PC-9 (cell line): ENCODE data around the gene POU3F3. TPM values are rescaled to one million over a fixed set of nuclear protein-coding genes. Genes with fewer than 3 reads are reported as not detected.

Experiments
- BruUV-seq: library from RNA; stranded (reverse); fragments of 400-500 nt; replicated peaks from 2 replicates; lab custom pipeline; 2021; lab: Mats Ljungman, UMichigan
- CTCF ChIA-PET: fragments of 300-600 bp; sonication (Branson Sonifier 250); formaldehyde crosslinking; loops from one replicate; lab custom pipeline; 2022; ENCODE audit warnings: antibody characterized with exemption; lab: Charles Lee
- POLR2A ChIA-PET: fragments of 300-600 bp; sonication (Branson Sonifier 250); formaldehyde crosslinking; loops from one replicate; lab custom pipeline; 2022; ENCODE audit warnings: antibody characterized with exemption; ENCODE audit not compliant: unreplicated experiment; lab: Charles Lee
- DNase-seq, 2 experiments: peaks; one replicate each; pipeline versions ENCODE4 v3.0.0 to v3.0.0-alpha.2; 2015 to 2022; ENCODE audit warnings: mixed read lengths in 1 of 2
- H2AFZ ChIP-seq: fragments of 200-600 bp; sonication (generic); 2 replicates; pipeline ENCODE4 v1.8.1; 2017; ENCODE audit warnings: antibody characterized with exemption
- H3F3A ChIP-seq: fragments of 200-600 bp; sonication (generic); 2 replicates; pipeline ENCODE4 v1.8.1; 2017; ENCODE audit warnings: antibody characterized with exemption, mild to moderate bottlenecking, low read depth; ENCODE audit not compliant: insufficient read depth
- H3K27ac ChIP-seq: fragments of 200-600 bp; sonication (generic); 2 replicates; pipeline ENCODE4 v1.6.1; 2016; ENCODE audit warnings: mixed run types
- H3K27me3 ChIP-seq: fragments of 200-600 bp; sonication (generic); 2 replicates; pipeline ENCODE4 v1.6.1; 2016; ENCODE audit warnings: low read depth, mixed run types; ENCODE audit not compliant: insufficient read depth
- H3K36me3 ChIP-seq: fragments of 200-600 bp; sonication (generic); 2 replicates; pipeline ENCODE4 v1.6.1; 2016; ENCODE audit warnings: low read depth, mixed run types
- H3K4me1 ChIP-seq: fragments of 200-600 bp; sonication (generic); replicated peaks from 2 replicates; pipeline ENCODE4 v1.6.1; 2016; ENCODE audit warnings: mixed run types; ENCODE audit not compliant: insufficient read depth
- H3K4me2 ChIP-seq: fragments of 200-600 bp; sonication (generic); 2 replicates; pipeline ENCODE4 v1.6.1; 2017; ENCODE audit warnings: mixed run types
- H3K4me3 ChIP-seq: fragments of 200-600 bp; sonication (generic); 2 replicates; pipeline ENCODE4 v1.6.1; 2016; ENCODE audit warnings: mixed run types
- H3K79me2 ChIP-seq: fragments of 200-600 bp; sonication (generic); 2 replicates; pipeline ENCODE4 v1.6.1; 2017; ENCODE audit warnings: low read depth, mixed run types
- H3K9me2 ChIP-seq: fragments of 200-600 bp; sonication (generic); 2 replicates; pipeline ENCODE4 v1.8.1; 2017; ENCODE audit warnings: mild to moderate bottlenecking; ENCODE audit not compliant: insufficient read depth
- H3K9me3 ChIP-seq: fragments of 200-600 bp; sonication (generic); 2 replicates; pipeline ENCODE4 v1.8.1; 2016; ENCODE audit warnings: low read depth; ENCODE audit not compliant: insufficient read depth
- H4K20me1 ChIP-seq: fragments of 200-600 bp; sonication (generic); 2 replicates; pipeline ENCODE4 v1.8.1; 2017; ENCODE audit not compliant: insufficient read depth
- EZH2 ChIP-seq: fragments of 200-600 bp; sonication (generic); IDR thresholded peaks from 2 replicates; pipeline ENCODE4 v1.8.0; 2017; ENCODE audit warnings: antibody characterized with exemption, low read depth
- intact Hi-C: fragments of 100-400 bp; cut with micrococcal nuclease; formaldehyde crosslinking; loops from one replicate; pipeline ENCODE4 v1.10.0; 2022; ENCODE audit not compliant: unreplicated experiment
- total RNA-seq: library from RNA; stranded (reverse); gene quantifications from 2 replicates; pipeline ENCODE4 v1.2.3, GENCODE V29; 2021
- TF ChIP-seq, protein P1 (sequence below): fragments of 200-600 bp; sonication (generic); conservative IDR thresholded peaks from 2 replicates; pipeline ENCODE4 v1.6.1; 2017; ENCODE audit warnings: mixed run types, antibody characterized with exemption, mild to moderate bottlenecking, moderate library complexity

POU3F3 gene
- total RNA-seq, 1 experiment from 2014 or later = not detected

DNA sequence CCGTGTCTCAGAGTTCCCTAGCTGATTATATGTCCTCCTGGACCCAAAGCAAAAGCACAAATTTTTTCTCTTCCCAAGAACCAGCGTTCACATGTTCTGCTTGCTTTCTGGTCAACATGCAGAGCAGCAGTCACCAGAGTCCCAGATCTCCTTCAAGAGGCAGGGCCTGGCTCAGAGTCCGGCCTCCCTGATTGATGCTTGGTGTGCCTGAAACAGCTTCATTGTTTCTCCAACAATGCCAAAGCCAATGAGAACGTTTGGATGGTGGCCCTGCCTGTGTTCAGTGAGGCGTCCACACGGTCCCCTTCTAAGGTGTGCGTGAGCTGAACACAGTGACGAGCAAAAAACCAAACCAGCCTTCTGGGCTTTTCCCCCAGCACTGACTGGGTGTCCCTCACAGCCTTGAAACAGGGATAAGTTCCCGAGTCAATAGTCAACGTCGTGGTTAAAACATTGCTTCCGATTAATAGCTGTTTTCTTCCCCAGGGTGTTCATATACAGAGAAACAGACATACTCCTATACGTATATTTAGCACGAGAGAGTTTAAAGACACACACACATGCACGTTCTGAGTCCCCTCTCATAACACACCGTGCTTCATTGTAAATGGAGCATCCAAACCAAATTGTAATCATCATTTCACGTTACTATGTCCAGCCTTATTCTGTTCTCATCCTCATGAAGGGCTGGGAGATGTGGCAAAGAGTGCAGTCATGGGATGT is 19.3 kb upstream of the POU3F3 start:
- no peaks in the 10 kb centered on the region for H3K9me2 ChIP-seq
- DNase-seq = no peak
- H3K9me3 ChIP-seq = no peaks in the 10 kb centered on the region
- no peaks in the 10 kb centered on the region for H3K79me2 ChIP-seq
- no TSS peak for BruUV-seq
- H3K4me3 ChIP-seq = no peak overlapping the region
- ChIA-PET CTCF (no interaction called here), POLR2A (no interaction called here)
- intact Hi-C loops = no loop called here
- no peaks in the 10 kb centered on the region for H3K36me3 ChIP-seq
- H2AFZ ChIP-seq = no peak overlapping the region
- TF ChIP-seq EZH2 = no peak
- TF ChIP-seq, protein P1, sequence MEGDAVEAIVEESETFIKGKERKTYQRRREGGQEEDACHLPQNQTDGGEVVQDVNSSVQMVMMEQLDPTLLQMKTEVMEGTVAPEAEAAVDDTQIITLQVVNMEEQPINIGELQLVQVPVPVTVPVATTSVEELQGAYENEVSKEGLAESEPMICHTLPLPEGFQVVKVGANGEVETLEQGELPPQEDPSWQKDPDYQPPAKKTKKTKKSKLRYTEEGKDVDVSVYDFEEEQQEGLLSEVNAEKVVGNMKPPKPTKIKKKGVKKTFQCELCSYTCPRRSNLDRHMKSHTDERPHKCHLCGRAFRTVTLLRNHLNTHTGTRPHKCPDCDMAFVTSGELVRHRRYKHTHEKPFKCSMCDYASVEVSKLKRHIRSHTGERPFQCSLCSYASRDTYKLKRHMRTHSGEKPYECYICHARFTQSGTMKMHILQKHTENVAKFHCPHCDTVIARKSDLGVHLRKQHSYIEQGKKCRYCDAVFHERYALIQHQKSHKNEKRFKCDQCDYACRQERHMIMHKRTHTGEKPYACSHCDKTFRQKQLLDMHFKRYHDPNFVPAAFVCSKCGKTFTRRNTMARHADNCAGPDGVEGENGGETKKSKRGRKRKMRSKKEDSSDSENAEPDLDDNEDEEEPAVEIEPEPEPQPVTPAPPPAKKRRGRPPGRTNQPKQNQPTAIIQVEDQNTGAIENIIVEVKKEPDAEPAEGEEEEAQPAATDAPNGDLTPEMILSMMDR = no peak
- H3K4me1 ChIP-seq = no peaks in the 10 kb centered on the region
- no peaks in the 10 kb centered on the region for H3F3A ChIP-seq
- H3K27me3 ChIP-seq = peaks cover 8% of the 10 kb centered on the region
- H4K20me1 ChIP-seq = no peaks in the 10 kb centered on the region
- H3K4me2 ChIP-seq = no peak overlapping the region
- no peak overlapping the region for H3K27ac ChIP-seq

GRCh38 chr2:104836265-104836664 is 17.6 kb upstream of the POU3F3 start:
- Histone ChIP-seq H3K36me3 (no peaks in the 10 kb centered on the region), H3K4me3 (no peak overlapping the region), H3K27ac (no peak overlapping the region), H3K9me3 (no peaks in the 10 kb centered on the region), H3F3A (no peaks in the 10 kb centered on the region), H4K20me1 (no peaks in the 10 kb centered on the region), H3K79me2 (no peaks in the 10 kb centered on the region), H3K4me1 (no peaks in the 10 kb centered on the region), H3K9me2 (no peaks in the 10 kb centered on the region), H3K4me2 (no peak overlapping the region), H2AFZ (no peak overlapping the region), H3K27me3 (peaks cover 6% of the 10 kb centered on the region)
- CTCF ChIA-PET = no interaction called here
- DNase-seq = no peak
- intact Hi-C loops = no loop called here
- POLR2A ChIA-PET = no interaction called here
- BruUV-seq = no TSS peak
- TF ChIP-seq EZH2 = no peak
- TF ChIP-seq, protein P1 = no peak

GRCh38 chr2:104836841-104837240 is 17.1 kb upstream of the POU3F3 start:
- H3K79me2 ChIP-seq = no peaks in the 10 kb centered on the region
- H3K27ac ChIP-seq = no peak overlapping the region
- TF ChIP-seq, protein P1 = no peak
- TF ChIP-seq EZH2 = no peak
- H3K9me2 ChIP-seq = no peaks in the 10 kb centered on the region
- H3K4me1 ChIP-seq = no peaks in the 10 kb centered on the region
- intact Hi-C loops = no loop called here
- DNase-seq = no peak
- H3K9me3 ChIP-seq = no peaks in the 10 kb centered on the region
- no peaks in the 10 kb centered on the region for H3K36me3 ChIP-seq
- ChIA-PET CTCF (interaction anchor here (0.6 kb wide), 1 partner anchor 912 kb away, joined by 4 read pairs; no protein-coding TSS in a partner anchor), POLR2A (no interaction called here)
- H2AFZ ChIP-seq = no peak overlapping the region
- no peaks in the 10 kb centered on the region for H3F3A ChIP-seq
- no peak overlapping the region for H3K4me2 ChIP-seq
- no TSS peak for BruUV-seq
- H4K20me1 ChIP-seq = no peaks in the 10 kb centered on the region
- H3K27me3 ChIP-seq = peaks cover 6% of the 10 kb centered on the region
- no peak overlapping the region for H3K4me3 ChIP-seq
